ENCODE data around the gene AGPAT2. TPM values are rescaled to one million over a fixed set of nuclear protein-coding genes. Genes with fewer than 3 reads are reported as not detected.

AGPAT2 gene
- total RNA-seq, 1 experiment from 2014 or later = 40.2 TPM

GRCh38 chr9:136700304-136700703 lies 13.0 kb upstream of the AGPAT2 start (continued):
- no peak for TF ChIP-seq FOXP4 (CRISPR knock-in tag; IDR thresholded peaks at IDR 0.05)
- TF ChIP-seq ATF1 (CRISPR knock-in tag; IDR thresholded peaks at IDR 0.05) = no peak
- TF ChIP-seq NR1H2 (CRISPR knock-in tag; IDR thresholded peaks at IDR 0.05) = no peak
- no peak for TF ChIP-seq ELF4 (CRISPR knock-in tag; IDR thresholded peaks at IDR 0.05; ENCODE audit: low read depth)
- TF ChIP-seq CBFB (CRISPR knock-in tag; IDR thresholded peaks at IDR 0.05; ENCODE audit: low read depth) = no peak
- TF ChIP-seq ZNF512 (CRISPR knock-in tag; IDR thresholded peaks at IDR 0.05; ENCODE audit: borderline replicate concordance) = no peak
- TF ChIP-seq AR (CRISPR knock-in tag; IDR thresholded peaks at IDR 0.05) = no peak

- no peak for TF ChIP-seq NR2C2 (CRISPR knock-in tag; IDR thresholded peaks at IDR 0.05)
- no peak for TF ChIP-seq PREB (CRISPR knock-in tag; IDR thresholded peaks at IDR 0.05; ENCODE audit: borderline replicate concordance)
- TF ChIP-seq CREB1 (CRISPR knock-in tag; IDR thresholded peaks at IDR 0.05) = no peak
- no peak for TF ChIP-seq TEAD4 (CRISPR knock-in tag; IDR thresholded peaks at IDR 0.05)
- no peak for TF ChIP-seq GRHL2 (CRISPR knock-in tag; IDR thresholded peaks at IDR 0.05; ENCODE audit: insufficient replicate concordance, severe bottlenecking)
- no peak for TF ChIP-seq ZBTB43 (CRISPR knock-in tag; IDR thresholded peaks at IDR 0.05)
- no peak for TF ChIP-seq ZNF396 (CRISPR knock-in tag; IDR thresholded peaks at IDR 0.05; ENCODE audit: borderline replicate concordance)
- no peak for TF ChIP-seq PRRX2 (CRISPR knock-in tag; IDR thresholded peaks at IDR 0.05)
- no peak for TF ChIP-seq SP1 (CRISPR knock-in tag; conservative IDR thresholded peaks at IDR 0.05)
- TF ChIP-seq ETV6 (CRISPR knock-in tag; IDR thresholded peaks at IDR 0.05) = no peak
- no peak for TF ChIP-seq ZNF317 (CRISPR knock-in tag; IDR thresholded peaks at IDR 0.05; ENCODE audit: borderline replicate concordance, low read depth)
- H3K9me3 Mint-ChIP-seq = no peaks in the 10 kb centered on the region
These were observed 11.5 kb upstream of the AGPAT2 start for GRCh38 chr9:136698635-136699246.

More at GRCh38 chr9:136698635-136699246, 11.5 kb upstream of the AGPAT2 start:
- no peak overlapping the region for H3K4me3 Mint-ChIP-seq
- ATAC-seq = no peak
- H3K27me3 Mint-ChIP-seq (ENCODE audit: low read depth) = peaks cover 23% of the 10 kb centered on the region
- CTCF ChIA-PET = interaction anchor here (1.0 kb wide), 2 partner anchors 27 to 34 kb away, joined by 3 read pairs; no protein-coding TSS in a partner anchor
- POLR2A ChIA-PET = no interaction called here
- no peak for DNase-seq (ENCODE audit: low spot score)
- no peak overlapping the region for H3K27ac Mint-ChIP-seq
- H3K4me1 Mint-ChIP-seq = peaks cover 4% of the 10 kb centered on the region
- no peaks in the 10 kb centered on the region for H3K36me3 Mint-ChIP-seq

Measured in WTC11 (cell line).